ENCODE measurements around the gene FSD1L.

- TF ChIP-seq CTCF (IDR thresholded peaks at IDR 0.05) (peak in 4 of 7 experiments; percentile 28 to 40 (median 34)), POLR2A (IDR thresholded peaks at IDR 0.05) (no peak)
Measured at GRCh38 chr9:105413525-105413924, 34.3 kb upstream of the FSD1L start.
